C4-2B (cell line): Measurements from ENCODE around the gene MELK.

Source experiments
- ZFX ChIP-seq: fragments of 450-650 bp; IDR thresholded peaks from 2 replicates; pipeline ENCODE4 v1.6.1; 2017
- TF ChIP-seq, protein P1 (sequence below): fragments of 450-650 bp; conservative IDR thresholded peaks from 2 replicates; pipeline ENCODE4 v1.5.1; 2017; ENCODE audit warnings: mild to moderate bottlenecking

DNA sequence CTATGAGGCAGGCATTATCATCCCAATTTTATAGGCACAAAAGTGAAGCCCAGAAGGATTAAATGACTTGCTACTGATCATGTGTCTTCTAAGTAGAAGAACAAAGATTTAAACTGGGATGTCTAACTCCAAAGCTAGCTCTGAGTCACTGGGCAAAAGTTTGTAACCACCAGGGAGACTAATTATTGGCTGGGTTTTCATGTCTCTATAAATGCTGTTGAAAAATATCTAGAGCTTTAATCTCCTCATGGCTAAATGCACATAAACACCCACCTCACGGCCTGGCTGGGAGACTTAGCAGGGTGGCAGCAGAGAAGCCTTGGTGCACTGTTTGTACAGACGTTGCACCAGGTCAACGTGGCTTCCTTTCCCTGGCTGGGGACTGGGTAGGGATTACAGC lies 144.6 kb downstream of the MELK start:
- TF ChIP-seq, protein P1, sequence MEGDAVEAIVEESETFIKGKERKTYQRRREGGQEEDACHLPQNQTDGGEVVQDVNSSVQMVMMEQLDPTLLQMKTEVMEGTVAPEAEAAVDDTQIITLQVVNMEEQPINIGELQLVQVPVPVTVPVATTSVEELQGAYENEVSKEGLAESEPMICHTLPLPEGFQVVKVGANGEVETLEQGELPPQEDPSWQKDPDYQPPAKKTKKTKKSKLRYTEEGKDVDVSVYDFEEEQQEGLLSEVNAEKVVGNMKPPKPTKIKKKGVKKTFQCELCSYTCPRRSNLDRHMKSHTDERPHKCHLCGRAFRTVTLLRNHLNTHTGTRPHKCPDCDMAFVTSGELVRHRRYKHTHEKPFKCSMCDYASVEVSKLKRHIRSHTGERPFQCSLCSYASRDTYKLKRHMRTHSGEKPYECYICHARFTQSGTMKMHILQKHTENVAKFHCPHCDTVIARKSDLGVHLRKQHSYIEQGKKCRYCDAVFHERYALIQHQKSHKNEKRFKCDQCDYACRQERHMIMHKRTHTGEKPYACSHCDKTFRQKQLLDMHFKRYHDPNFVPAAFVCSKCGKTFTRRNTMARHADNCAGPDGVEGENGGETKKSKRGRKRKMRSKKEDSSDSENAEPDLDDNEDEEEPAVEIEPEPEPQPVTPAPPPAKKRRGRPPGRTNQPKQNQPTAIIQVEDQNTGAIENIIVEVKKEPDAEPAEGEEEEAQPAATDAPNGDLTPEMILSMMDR = no peak
- TF ChIP-seq ZFX = no peak
